H9 (cell line): Measurements from ENCODE around the gene NF1. TPM values are rescaled to one million over a fixed set of nuclear protein-coding genes. Genes with fewer than 3 reads are reported as not detected.

Experiments
- DNase-seq: peaks from one replicate; pipeline ENCODE4 v3.0.0-alpha.2; 2017
- H2AFZ ChIP-seq: one replicate; pipeline ENCODE4 v1.6.1; 2013; ENCODE audit warnings: mild to moderate bottlenecking, low read length, control low read depth, moderate library complexity
- H2AK5ac ChIP-seq: 2 replicates; pipeline ENCODE4 v1.6.1; 2013; ENCODE audit warnings: low read length, control low read depth, mixed read lengths; ENCODE audit not compliant: insufficient read length
- H2BK120ac ChIP-seq: one replicate; pipeline ENCODE4 v1.6.1; 2013; ENCODE audit warnings: low read depth, mild to moderate bottlenecking, low read length, control low read depth, inconsistent platforms; ENCODE audit not compliant: poor library complexity, severe bottlenecking
- H2BK12ac ChIP-seq: 2 replicates; pipeline ENCODE4 v1.6.1; 2013; ENCODE audit warnings: low read length, control low read depth, mixed read lengths, low read depth; ENCODE audit not compliant: insufficient read length
- H2BK15ac ChIP-seq: 2 replicates; pipeline ENCODE4 v1.6.1; 2013; ENCODE audit warnings: low read depth, low read length, control low read depth
- H2BK20ac ChIP-seq: one replicate; pipeline ENCODE4 v1.6.1; 2013; ENCODE audit warnings: low read depth, mild to moderate bottlenecking, low read length, control low read depth, inconsistent platforms; ENCODE audit not compliant: poor library complexity, severe bottlenecking
- H2BK5ac ChIP-seq: 2 replicates; pipeline ENCODE4 v1.6.1; 2013; ENCODE audit warnings: low read length, control low read depth, mixed read lengths; ENCODE audit not compliant: insufficient read length
- H3K14ac ChIP-seq: 2 replicates; pipeline ENCODE4 v1.6.1; 2013; ENCODE audit warnings: low read length, control low read depth; ENCODE audit not compliant: insufficient read depth
- H3K18ac ChIP-seq: 2 replicates; pipeline ENCODE4 v1.6.1; 2013; ENCODE audit warnings: low read depth, mild to moderate bottlenecking, mixed read lengths, low read length, control low read depth; ENCODE audit not compliant: insufficient read length
- H3K23ac ChIP-seq: 2 replicates; pipeline ENCODE4 v1.6.1; 2013; ENCODE audit warnings: low read length, control low read depth, mixed read lengths, low read depth; ENCODE audit not compliant: insufficient read length
- H3K23me2 ChIP-seq: 2 replicates; pipeline ENCODE4 v1.6.1; 2013; ENCODE audit warnings: low read depth, mild to moderate bottlenecking, mixed read lengths, low read length, control low read depth; ENCODE audit not compliant: insufficient read length, poor library complexity, severe bottlenecking
- H3K27ac ChIP-seq: 2 replicates; pipeline ENCODE4 v1.5.1; 2013; ENCODE audit warnings: low read length, control low read depth, mixed read lengths, low read depth; ENCODE audit not compliant: insufficient read length
- H3K27me3 ChIP-seq: 2 replicates; pipeline ENCODE4 v1.6.1; 2013; ENCODE audit warnings: low read length, control low read depth, inconsistent platforms; ENCODE audit not compliant: insufficient read depth
- H3K4ac ChIP-seq: 2 replicates; pipeline ENCODE4 v1.6.1; 2013; ENCODE audit warnings: low read depth, mild to moderate bottlenecking, control low read depth, inconsistent platforms, low read length, moderate library complexity
- H3K4me1 ChIP-seq: 2 replicates; pipeline ENCODE4 v1.6.1; 2013; ENCODE audit warnings: low read length, control low read depth, inconsistent platforms; ENCODE audit not compliant: insufficient read depth
- H3K4me2 ChIP-seq: 2 replicates; pipeline ENCODE4 v1.6.1; 2013; ENCODE audit warnings: low read length, control low read depth, mixed read lengths; ENCODE audit not compliant: insufficient read length, insufficient read depth
- H3K56ac ChIP-seq: 2 replicates; pipeline ENCODE4 v1.6.1; 2013; ENCODE audit warnings: low read depth, mild to moderate bottlenecking, mixed read lengths, low read length, control low read depth; ENCODE audit not compliant: insufficient read length
- H3K79me1 ChIP-seq: 2 replicates; pipeline ENCODE4 v1.6.1; 2013; ENCODE audit warnings: low read depth, mild to moderate bottlenecking, moderate library complexity, low read length, control low read depth, inconsistent platforms; ENCODE audit not compliant: insufficient read depth, poor library complexity, severe bottlenecking
- H3K79me2 ChIP-seq: 2 replicates; pipeline ENCODE4 v1.6.1; 2013; ENCODE audit warnings: low read length, control low read depth, inconsistent platforms; ENCODE audit not compliant: insufficient read depth
- H3K9ac ChIP-seq: 2 replicates; pipeline ENCODE4 v1.6.1; 2013; ENCODE audit warnings: low read length, control low read depth, mixed read lengths; ENCODE audit not compliant: insufficient read length; ENCODE audit errors: extremely low read depth
- H3K9me3 ChIP-seq: one replicate; pipeline ENCODE4 v1.6.1; 2013; ENCODE audit warnings: low read depth, low read length, inconsistent platforms; ENCODE audit not compliant: control insufficient read depth
- H3T11ph ChIP-seq: one replicate; pipeline ENCODE4 v1.6.1; 2013; ENCODE audit warnings: mild to moderate bottlenecking, low read length, control low read depth, inconsistent platforms
- H4K20me1 ChIP-seq: one replicate; pipeline ENCODE4 v1.6.1; 2013; ENCODE audit not compliant: control insufficient read depth, insufficient read length, insufficient read depth
- H4K5ac ChIP-seq: 2 replicates; pipeline ENCODE4 v1.6.1; 2013; ENCODE audit warnings: low read depth, mild to moderate bottlenecking, mixed read lengths, low read length, control low read depth; ENCODE audit not compliant: insufficient read length
- H4K8ac ChIP-seq: replicated peaks from 2 replicates; pipeline ENCODE4 v1.6.1; 2013; ENCODE audit warnings: low read length, control low read depth, mixed read lengths, low read depth; ENCODE audit not compliant: insufficient read length
- H4K91ac ChIP-seq: 2 replicates; pipeline ENCODE4 v1.6.1; 2013; ENCODE audit warnings: low read depth, mild to moderate bottlenecking, moderate library complexity, mixed read lengths, low read length, control low read depth; ENCODE audit not compliant: insufficient read length
- H3K27ac Mint-ChIP-seq, 3 experiments: 2 replicates in 2 of 3; 3 replicates in 1 of 3; pipeline ENCODE4 v1.8.0; 2020 to 2021; ENCODE audit warnings: mixed read lengths in 3 of 3, mild to moderate bottlenecking in 1 of 3, moderate library complexity in 1 of 3
- H3K27me3 Mint-ChIP-seq: 2 replicates; pipeline ENCODE4 v1.8.0; 2021; ENCODE audit warnings: low read depth, mild to moderate bottlenecking, moderate library complexity, mixed read lengths
- H3K36me3 Mint-ChIP-seq, 3 experiments: 2 replicates in 2 of 3; 3 replicates in 1 of 3; pipeline ENCODE4 v1.8.0; 2020 to 2021; ENCODE audit warnings: low read depth in 3 of 3, mixed read lengths in 3 of 3; ENCODE audit not compliant: insufficient read depth in 1 of 3
- H3K4me1 Mint-ChIP-seq, 2 experiments: 2 replicates each; pipeline ENCODE4 v1.8.0; 2020; ENCODE audit warnings: mixed read lengths in 2 of 2
- H3K4me3 Mint-ChIP-seq, 2 experiments: 2 replicates in 1 of 2; 3 replicates in 1 of 2; pipeline ENCODE4 v1.8.0; 2020 to 2021; ENCODE audit warnings: mild to moderate bottlenecking in 2 of 2, mixed read lengths in 2 of 2, moderate library complexity in 1 of 2
- H3K9me3 Mint-ChIP-seq, 2 experiments: 2 replicates in 1 of 2; 3 replicates in 1 of 2; pipeline ENCODE4 v1.8.0; 2020; ENCODE audit warnings: mild to moderate bottlenecking in 2 of 2, mixed read lengths in 2 of 2, moderate library complexity in 1 of 2
- WGBS: extraction: QIAGEN DNeasy Blood & Tissue Kit; methylation state at CpG from one replicate; pipeline ENCODE4 v1.1.7; 2013; ENCODE audit warnings: missing lambda C conversion rate, low lambda C conversion rate, mixed read lengths; ENCODE audit not compliant: insufficient read length; ENCODE audit errors: extremely low coverage; 5-methylcytosine and 5-hydroxymethylcytosine counted together
- total RNA-seq: library from RNA; stranded (reverse); gene quantifications from 2 replicates; pipeline ENCODE4 v1.2.1, GENCODE V29; 2021
- TF ChIP-seq, protein P1 (sequence below): fragments of 200-600 bp; sonication (generic); conservative IDR thresholded peaks from 3 replicates; pipeline ENCODE4 v1.8.0; 2021; ENCODE audit warnings: antibody characterized with exemption, mild to moderate bottlenecking

NF1 gene
- total RNA-seq, 1 experiment from 2014 or later = 38.1 TPM

GRCh38 chr17:31281061-31281460 lies 186.3 kb downstream of the NF1 start:
- no peak overlapping the region for H3K4me2 ChIP-seq
- no peak overlapping the region for H3K4ac ChIP-seq
- no peak overlapping the region for H2BK15ac ChIP-seq
- no CpG with 5 or more reads among the region's 2 CpGs for WGBS
- no peak for DNase-seq
- Mint-ChIP-seq H3K4me3 (no peak overlapping the region), H3K27ac (no peak overlapping the region), H3K27me3 (no peaks in the 10 kb centered on the region), H3K4me1 (peaks cover 7 to 10% of the 10 kb centered on the region in 2 experiments), H3K9me3 (peaks cover 0 to 3% of the 10 kb centered on the region in 2 experiments; a peak in 1 of 5 replicates), H3K36me3 (peaks cover 3 to 35% (median 24%) of the 10 kb centered on the region in 3 experiments)
- no peak overlapping the region for H4K91ac ChIP-seq
- H2BK12ac ChIP-seq = no peak overlapping the region
- no peak overlapping the region for H4K8ac ChIP-seq
- no peaks in the 10 kb centered on the region for H3K27me3 ChIP-seq
- H3K4me1 ChIP-seq = no peaks in the 10 kb centered on the region; the same call in 1 of the 2 replicates
- H2BK5ac ChIP-seq = no peak overlapping the region
- no peaks in the 10 kb centered on the region for H3K23me2 ChIP-seq
- no peak overlapping the region for H2BK120ac ChIP-seq
- H3K23ac ChIP-seq = no peak overlapping the region
- no peak overlapping the region for H2BK20ac ChIP-seq
- no peaks in the 10 kb centered on the region for H3K79me1 ChIP-seq
- H3K18ac ChIP-seq = no peak overlapping the region
- TF ChIP-seq, protein P1, sequence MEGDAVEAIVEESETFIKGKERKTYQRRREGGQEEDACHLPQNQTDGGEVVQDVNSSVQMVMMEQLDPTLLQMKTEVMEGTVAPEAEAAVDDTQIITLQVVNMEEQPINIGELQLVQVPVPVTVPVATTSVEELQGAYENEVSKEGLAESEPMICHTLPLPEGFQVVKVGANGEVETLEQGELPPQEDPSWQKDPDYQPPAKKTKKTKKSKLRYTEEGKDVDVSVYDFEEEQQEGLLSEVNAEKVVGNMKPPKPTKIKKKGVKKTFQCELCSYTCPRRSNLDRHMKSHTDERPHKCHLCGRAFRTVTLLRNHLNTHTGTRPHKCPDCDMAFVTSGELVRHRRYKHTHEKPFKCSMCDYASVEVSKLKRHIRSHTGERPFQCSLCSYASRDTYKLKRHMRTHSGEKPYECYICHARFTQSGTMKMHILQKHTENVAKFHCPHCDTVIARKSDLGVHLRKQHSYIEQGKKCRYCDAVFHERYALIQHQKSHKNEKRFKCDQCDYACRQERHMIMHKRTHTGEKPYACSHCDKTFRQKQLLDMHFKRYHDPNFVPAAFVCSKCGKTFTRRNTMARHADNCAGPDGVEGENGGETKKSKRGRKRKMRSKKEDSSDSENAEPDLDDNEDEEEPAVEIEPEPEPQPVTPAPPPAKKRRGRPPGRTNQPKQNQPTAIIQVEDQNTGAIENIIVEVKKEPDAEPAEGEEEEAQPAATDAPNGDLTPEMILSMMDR = no peak
- H2AFZ ChIP-seq = no peak overlapping the region
- no peaks in the 10 kb centered on the region for H3K79me2 ChIP-seq
- no peak overlapping the region for H3T11ph ChIP-seq
- H3K14ac ChIP-seq = no peak overlapping the region
- H2AK5ac ChIP-seq = no peak overlapping the region
- no peaks in the 10 kb centered on the region for H3K9me3 ChIP-seq
- H3K9ac ChIP-seq = no peak overlapping the region
- no peak overlapping the region for H3K27ac ChIP-seq
- H4K5ac ChIP-seq = no peak overlapping the region
- H3K56ac ChIP-seq = no peak overlapping the region
- no peaks in the 10 kb centered on the region for H4K20me1 ChIP-seq
